Keratinocyte (primary cell): Measurements from ENCODE around the gene C1orf35. TPM values are rescaled to one million over a fixed set of nuclear protein-coding genes. Genes with fewer than 3 reads are reported as not detected.

Experiments used
- DNase-seq: peaks from one replicate; pipeline ENCODE4 v3.0.0-alpha.2; 2011; ENCODE audit warnings: low read depth, missing footprints, low spot score
- FAIRE-seq: peaks from 2 replicates; lab custom pipeline; 2011; peaks lifted over from hg19 to GRCh38; lab: Jason Lieb, UNC
- H2AFZ ChIP-seq: 2 replicates; pipeline ENCODE4 v1.6.0; 2012; ENCODE audit warnings: low read length, control low read depth, inconsistent platforms; ENCODE audit not compliant: control insufficient read depth
- H3K27ac ChIP-seq: 2 replicates; pipeline ENCODE4 v1.5.1; 2011; ENCODE audit warnings: low read length; ENCODE audit not compliant: control insufficient read depth, insufficient read depth
- H3K27me3 ChIP-seq: 3 replicates; pipeline ENCODE4 v1.6.0; 2011; ENCODE audit warnings: low read length; ENCODE audit not compliant: control insufficient read depth, insufficient read depth; ENCODE audit errors: extremely low read depth
- H3K36me3 ChIP-seq, 2 experiments: 2 replicates in 1 of 2; 3 replicates in 1 of 2; pipeline ENCODE4 v1.5.1; 2011; ENCODE audit warnings: low read length in 2 of 2, mild to moderate bottlenecking in 1 of 2; ENCODE audit not compliant: control insufficient read depth in 2 of 2, insufficient read depth in 2 of 2; ENCODE audit errors: extremely low read depth in 1 of 2
- H3K4me1 ChIP-seq: 3 replicates; pipeline ENCODE4 v1.5.1; 2011; ENCODE audit warnings: low read length; ENCODE audit not compliant: control insufficient read depth, insufficient read depth; ENCODE audit errors: extremely low read depth
- H3K4me2 ChIP-seq: 3 replicates; pipeline ENCODE4 v1.6.0; 2011; ENCODE audit warnings: low read depth, low read length; ENCODE audit not compliant: control insufficient read depth, insufficient read depth; ENCODE audit errors: extremely low read depth
- H3K4me3 ChIP-seq, 3 experiments: fragments of 200-600 bp in 1 of 3; sonication (generic) in 1 of 3; 2 replicates in 2 of 3; 3 replicates in 1 of 3; pipeline ENCODE4 v1.5.1; 2011 to 2016; ENCODE audit warnings: low read length in 3 of 3, mild to moderate bottlenecking in 3 of 3, control low read depth in 2 of 3, inconsistent platforms in 1 of 3, low read depth in 1 of 3, mixed read lengths in 1 of 3, mixed run types in 1 of 3, moderate library complexity in 1 of 3; ENCODE audit not compliant: control insufficient read depth in 2 of 3, insufficient read depth in 2 of 3; ENCODE audit errors: extremely low read depth in 1 of 3
- H3K79me2 ChIP-seq: 2 replicates; pipeline ENCODE4 v1.6.0; 2012; ENCODE audit warnings: low read length; ENCODE audit not compliant: control insufficient read depth, insufficient read depth
- H3K9ac ChIP-seq: 3 replicates; pipeline ENCODE4 v1.6.0; 2011; ENCODE audit warnings: low read length; ENCODE audit not compliant: control insufficient read depth, insufficient read depth; ENCODE audit errors: extremely low read depth
- H3K9me1 ChIP-seq: 3 replicates; pipeline ENCODE4 v1.6.0; 2011; ENCODE audit warnings: low read length; ENCODE audit not compliant: control insufficient read depth, insufficient read depth; ENCODE audit errors: extremely low read depth
- H3K9me3 ChIP-seq: 2 replicates; pipeline ENCODE4 v1.5.1; 2012; ENCODE audit warnings: low read depth, low read length; ENCODE audit not compliant: control insufficient read depth
- H4K20me1 ChIP-seq: 3 replicates; pipeline ENCODE4 v1.6.0; 2011; ENCODE audit warnings: low read length; ENCODE audit not compliant: control insufficient read depth, insufficient read depth; ENCODE audit errors: extremely low read depth
- EZH2 ChIP-seq: IDR thresholded peaks from one replicate; pipeline ENCODE4 v1.6.1; 2012; ENCODE audit warnings: inconsistent platforms, mild to moderate bottlenecking, low read length, moderate library complexity
- dilution Hi-C: fragments of 300-500 bp; cut with MboI; formaldehyde crosslinking; loops from one replicate; pipeline ENCODE4 v1.7.0; 2020; ENCODE audit warnings: low sequenced_read_pairs; ENCODE audit not compliant: extremely low pct_ligation_motif_present
- polyA plus RNA-seq, 5 experiments: library from polyadenylated mRNA; depleted of rRNA in 3 of 5; stranded (reverse) in 3 of 5; stranded (forward) in 1 of 5; unstranded in 1 of 5; fragments of >200 nt; gene quantifications; 1 replicate in 1 of 5; 2 replicates in 3 of 5; 3 replicates in 1 of 5; pipeline versions ENCODE4 v1.2.1 to v1.2.3, GENCODE V29; 2011 to 2012; ENCODE audit warnings: missing spikeins in 2 of 5, low read depth in 1 of 5, low replicate concordance in 1 of 5
- TF ChIP-seq, protein P1 (sequence below), 3 experiments: IDR thresholded peaks in 1 of 3; conservative IDR thresholded peaks in 1 of 3; optimal IDR thresholded peaks in 1 of 3; 2 replicates in 2 of 3; 3 replicates in 1 of 3; pipeline versions ENCODE3 to v1.5.1; 2011; ENCODE audit warnings: low read length in 3 of 3, mild to moderate bottlenecking in 3 of 3, moderate library complexity in 2 of 3, control low read depth in 1 of 3, inconsistent platforms in 1 of 3; ENCODE audit not compliant: insufficient read depth in 2 of 3; ENCODE audit errors: extremely low read depth in 1 of 3

Gene C1orf35
- polyA plus RNA-seq, 1 donor (not counting 4 experiments of a cell fraction or from before 2014, with no cell fraction given) = 8.2 TPM

DNA sequence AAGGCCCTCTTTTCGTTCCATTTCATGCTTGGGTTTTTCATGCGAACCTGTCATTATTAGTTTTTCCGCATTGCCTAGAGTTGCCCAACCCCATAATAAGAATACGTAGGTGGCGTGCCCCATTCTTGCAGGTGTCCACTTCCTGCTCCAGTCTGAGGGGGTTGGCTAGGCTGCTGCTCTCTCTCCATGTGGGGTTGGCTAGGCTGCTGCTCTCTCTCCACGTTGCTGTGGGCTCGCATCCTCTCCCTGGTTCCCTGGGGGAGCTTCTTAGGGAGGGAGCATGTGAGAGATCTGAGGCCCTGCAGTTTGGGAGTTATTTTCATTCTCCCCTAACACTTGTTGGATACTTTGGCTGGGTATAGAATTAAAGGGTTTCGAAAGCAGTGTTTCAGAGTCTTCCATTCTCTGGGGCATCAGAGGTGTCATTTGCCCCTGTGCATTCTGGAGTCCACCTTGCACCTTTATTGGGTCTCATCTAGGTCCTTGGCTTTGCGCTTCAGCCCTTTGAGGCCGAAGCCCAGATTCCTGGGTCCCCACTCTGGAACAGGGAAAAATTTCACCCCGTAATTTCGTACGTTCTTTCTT is 8.6 kb downstream of the C1orf35 start:
- dilution Hi-C loops = no loop called here
- Histone ChIP-seq H4K20me1 (peaks cover 90% of the 10 kb centered on the region), H3K27ac (no peak overlapping the region), H3K79me2 (peaks cover 98% of the 10 kb centered on the region), H2AFZ (no peak overlapping the region), H3K9me1 (peaks cover 8% of the 10 kb centered on the region), H3K4me1 (peaks cover 32% of the 10 kb centered on the region), H3K27me3 (no peaks in the 10 kb centered on the region), H3K9ac (no peak overlapping the region), H3K4me3 (no peak overlapping the region), H3K4me2 (no peak overlapping the region), H3K9me3 (peaks cover 5% of the 10 kb centered on the region), H3K36me3 (peaks cover 24 to 53% of the 10 kb centered on the region in 2 experiments)
- TF ChIP-seq, protein P1, sequence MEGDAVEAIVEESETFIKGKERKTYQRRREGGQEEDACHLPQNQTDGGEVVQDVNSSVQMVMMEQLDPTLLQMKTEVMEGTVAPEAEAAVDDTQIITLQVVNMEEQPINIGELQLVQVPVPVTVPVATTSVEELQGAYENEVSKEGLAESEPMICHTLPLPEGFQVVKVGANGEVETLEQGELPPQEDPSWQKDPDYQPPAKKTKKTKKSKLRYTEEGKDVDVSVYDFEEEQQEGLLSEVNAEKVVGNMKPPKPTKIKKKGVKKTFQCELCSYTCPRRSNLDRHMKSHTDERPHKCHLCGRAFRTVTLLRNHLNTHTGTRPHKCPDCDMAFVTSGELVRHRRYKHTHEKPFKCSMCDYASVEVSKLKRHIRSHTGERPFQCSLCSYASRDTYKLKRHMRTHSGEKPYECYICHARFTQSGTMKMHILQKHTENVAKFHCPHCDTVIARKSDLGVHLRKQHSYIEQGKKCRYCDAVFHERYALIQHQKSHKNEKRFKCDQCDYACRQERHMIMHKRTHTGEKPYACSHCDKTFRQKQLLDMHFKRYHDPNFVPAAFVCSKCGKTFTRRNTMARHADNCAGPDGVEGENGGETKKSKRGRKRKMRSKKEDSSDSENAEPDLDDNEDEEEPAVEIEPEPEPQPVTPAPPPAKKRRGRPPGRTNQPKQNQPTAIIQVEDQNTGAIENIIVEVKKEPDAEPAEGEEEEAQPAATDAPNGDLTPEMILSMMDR (optimal IDR thresholded peaks at IDR 0.05 in 1 of 3, IDR thresholded peaks at IDR 0.05 in 1 of 3, conservative IDR thresholded peaks at IDR 0.05 in 1 of 3; ENCODE audit: extremely low read depth in 1 of 3, insufficient read depth in 2 of 3, low read length in 3 of 3) = no peak
- no peak for FAIRE-seq
- DNase-seq = no peak

DNA sequence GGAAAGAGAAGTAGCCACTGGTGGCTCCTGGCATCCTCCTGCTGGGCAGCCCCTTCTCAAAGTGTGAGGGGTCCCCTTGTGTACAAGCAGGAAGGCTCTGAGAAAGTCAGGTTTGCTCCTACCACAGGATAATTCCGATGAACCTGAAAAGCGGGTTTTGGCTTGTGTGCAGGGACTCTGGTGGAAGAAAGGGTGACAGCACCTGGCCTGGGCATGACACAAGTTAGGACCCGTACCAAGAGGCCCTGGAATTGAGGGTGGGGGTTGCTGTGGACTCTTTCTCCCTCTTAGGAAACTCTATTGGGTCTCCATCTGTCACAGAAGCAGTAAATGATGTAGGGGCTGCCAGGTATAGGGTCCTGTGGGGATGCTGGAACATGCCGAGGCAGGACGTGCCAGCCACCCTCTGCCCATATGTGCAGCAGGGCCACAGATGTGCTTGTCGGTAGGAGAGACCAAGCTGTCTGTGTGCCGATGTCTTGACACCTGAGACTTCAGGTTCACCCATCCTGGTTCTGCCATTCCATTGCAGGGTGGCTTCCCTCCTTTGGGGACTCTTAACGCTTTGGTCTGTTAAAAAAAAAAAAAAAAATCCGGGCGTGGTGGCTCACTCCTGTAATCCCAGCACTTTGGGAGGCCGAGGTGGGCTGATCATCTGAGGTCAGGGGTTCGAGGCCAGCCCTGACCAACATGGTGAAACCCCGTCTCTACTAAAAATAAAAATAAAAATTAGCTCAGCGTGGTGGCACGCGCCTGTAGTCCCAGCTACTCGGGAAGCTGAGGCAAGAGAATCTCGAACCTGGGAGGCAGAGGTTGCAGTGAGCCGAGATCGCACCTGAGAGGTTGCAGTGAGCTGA is 9.8 kb downstream of the C1orf35 start:
- peaks cover 22 to 58% of the 10 kb centered on the region in 2 experiments for H3K36me3 ChIP-seq
- dilution Hi-C loops = no loop called here
- H3K9ac ChIP-seq = no peak overlapping the region
- H3K79me2 ChIP-seq = peaks cover 100% of the 10 kb centered on the region
- TF ChIP-seq, protein P1 (optimal IDR thresholded peaks at IDR 0.05 in 1 of 3, IDR thresholded peaks at IDR 0.05 in 1 of 3, conservative IDR thresholded peaks at IDR 0.05 in 1 of 3; ENCODE audit: extremely low read depth in 1 of 3, insufficient read depth in 2 of 3, low read length in 3 of 3) = no peak
- TF ChIP-seq EZH2 = no peak
- H2AFZ ChIP-seq = no peak overlapping the region
- FAIRE-seq (no peak), DNase-seq (no peak)
- peak overlapping the region; percentile 31 for H3K4me2 ChIP-seq
- H3K4me3 ChIP-seq = no peak overlapping the region
- H4K20me1 ChIP-seq = peaks cover 94% of the 10 kb centered on the region
- H3K4me1 ChIP-seq = peaks cover 44% of the 10 kb centered on the region
- H3K9me1 ChIP-seq = peaks cover 8% of the 10 kb centered on the region
- peaks cover 5% of the 10 kb centered on the region for H3K9me3 ChIP-seq
- H3K27me3 ChIP-seq = no peaks in the 10 kb centered on the region
- H3K27ac ChIP-seq = no peak overlapping the region
